GM18511 (cell line): ENCODE results near the gene ARHGAP26.

ENCODE experiments used
- ATAC-seq: cut with Tn5 transposase; IDR thresholded peaks from one replicate; pipeline ENCODE4 v1.9.1; 2021; ENCODE audit warnings: mild to moderate bottlenecking, moderate library complexity; ENCODE audit not compliant: unreplicated experiment

The ARHGAP26 gene

DNA sequence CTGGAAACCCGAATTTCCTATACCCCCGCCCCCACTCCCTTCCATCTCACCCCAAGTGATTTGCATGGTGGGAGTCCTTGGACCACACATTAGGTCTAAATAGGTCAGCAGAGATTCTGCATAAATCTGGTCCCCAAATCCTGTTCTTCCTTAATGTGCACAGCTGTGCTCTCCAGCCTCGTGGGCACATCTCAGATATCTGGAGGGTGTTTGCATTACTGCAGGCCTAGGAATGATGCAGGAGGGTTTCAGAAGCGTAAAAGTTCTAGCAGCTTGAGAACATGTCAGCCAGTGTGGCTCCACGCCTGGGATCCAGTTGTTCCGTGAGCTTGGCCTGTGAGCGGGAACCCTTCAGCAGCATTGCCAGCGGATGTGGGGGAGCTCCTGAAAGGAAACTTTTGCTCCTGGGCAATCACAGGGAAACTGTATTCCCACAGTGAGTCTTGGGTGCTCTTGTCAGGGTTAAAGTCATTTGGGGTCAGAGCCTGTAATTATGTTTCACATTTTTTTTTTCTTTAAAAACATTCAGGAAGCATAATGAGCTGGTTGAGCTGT is 12.9 kb downstream of the ARHGAP26 start:
- ATAC-seq, result no peak

DNA sequence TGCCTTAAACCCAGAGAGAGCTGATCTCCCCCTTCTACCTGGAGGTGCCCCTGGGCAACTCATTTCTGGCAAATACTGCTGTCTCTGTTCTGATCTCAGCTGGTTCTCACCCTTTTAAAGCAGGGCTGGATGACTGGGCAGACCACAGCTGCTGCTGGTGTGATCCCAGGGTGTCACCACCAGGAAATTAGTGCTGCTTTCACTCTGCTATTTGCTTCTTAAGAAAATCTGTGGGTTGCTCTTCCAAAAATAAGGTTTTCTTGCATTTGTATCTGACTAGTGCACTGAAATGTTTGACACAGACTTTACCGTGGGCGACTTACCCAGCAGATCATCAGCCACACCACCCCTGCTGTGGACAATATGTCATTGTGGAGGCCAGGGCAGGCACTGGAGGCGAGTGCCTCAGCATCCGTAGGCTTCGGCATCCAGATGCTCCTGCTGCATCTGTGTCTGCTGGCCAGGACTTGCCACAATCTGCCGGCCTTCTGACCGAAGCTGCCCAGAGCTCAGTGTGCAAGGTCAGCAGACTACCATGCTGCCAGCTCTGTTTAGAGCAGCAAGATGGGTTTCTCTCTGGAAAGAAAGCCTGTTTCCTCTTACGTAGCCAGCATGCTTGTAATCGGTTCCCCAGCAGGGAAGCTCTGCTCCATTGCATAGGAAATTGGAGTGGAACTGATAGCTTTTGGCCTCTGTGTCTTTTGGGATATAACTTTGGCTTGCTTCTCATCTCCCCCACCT is 13.6 kb downstream of the ARHGAP26 start:
- ATAC-seq, result peak; percentile 93

DNA sequence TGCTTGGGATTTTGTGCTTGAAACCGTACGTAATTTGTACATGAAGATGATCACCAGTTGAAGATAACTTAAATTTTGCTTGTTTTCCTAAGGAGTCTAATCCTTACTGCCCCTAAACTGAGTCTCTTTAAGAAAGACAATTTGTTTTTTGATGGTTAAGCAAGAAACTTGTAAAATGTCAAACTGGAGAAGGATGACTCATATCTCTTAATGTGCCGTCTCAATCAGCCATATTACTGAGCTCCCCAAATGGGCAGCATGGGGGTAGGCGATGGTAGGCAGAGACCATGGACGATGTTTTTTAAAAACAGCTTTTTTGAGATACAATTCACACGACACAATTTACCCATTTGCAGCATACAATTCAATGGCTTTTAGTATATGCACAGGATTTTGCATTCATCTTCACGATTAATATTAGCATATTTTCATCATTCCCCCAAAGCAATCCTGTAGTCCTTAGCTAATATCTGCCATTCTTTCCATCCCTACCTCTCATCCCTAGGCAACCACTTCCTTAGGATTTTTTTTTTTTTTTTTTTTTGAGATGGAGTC is 14.3 kb downstream of the ARHGAP26 start:
- ATAC-seq, result no peak

DNA sequence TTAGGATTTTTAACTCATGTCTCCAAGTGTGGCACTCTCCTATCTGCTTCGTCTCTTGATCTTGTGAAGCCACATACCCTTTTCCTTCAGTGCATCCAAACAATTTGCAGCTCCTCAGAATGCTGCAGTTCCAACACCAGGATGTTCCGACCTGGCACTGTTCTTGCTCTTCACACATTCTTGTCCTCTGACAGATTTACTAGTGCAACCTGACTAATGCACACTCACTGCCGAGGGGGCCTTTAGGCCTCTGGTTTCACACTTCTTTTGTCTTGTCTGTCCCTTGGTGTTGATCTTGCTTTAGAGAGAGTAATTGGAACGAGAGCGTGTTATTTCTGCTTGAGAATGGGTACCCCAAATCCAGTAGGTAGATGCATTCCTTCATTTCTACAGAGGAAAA is 15.0 kb downstream of the ARHGAP26 start:
- no peak for ATAC-seq

DNA sequence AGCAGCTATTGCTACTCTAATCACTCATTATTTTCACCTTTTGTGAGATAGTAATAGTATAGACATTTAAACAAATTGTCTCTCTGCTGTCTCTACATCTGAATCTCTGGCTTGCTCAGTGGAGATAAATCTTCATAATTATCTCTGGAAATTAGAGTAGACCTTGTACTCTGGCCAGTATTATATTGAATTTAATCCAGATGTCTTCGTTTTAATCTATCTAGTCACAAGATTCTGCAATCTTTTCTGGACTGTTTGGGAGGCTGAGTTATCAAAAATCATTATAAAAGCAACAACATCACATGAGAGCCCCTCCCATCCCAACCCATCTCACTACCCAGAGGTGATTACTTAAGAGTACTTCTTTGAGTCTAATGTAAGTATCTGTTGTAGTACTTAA is 19.0 kb downstream of the ARHGAP26 start:
- ATAC-seq, result no peak

DNA sequence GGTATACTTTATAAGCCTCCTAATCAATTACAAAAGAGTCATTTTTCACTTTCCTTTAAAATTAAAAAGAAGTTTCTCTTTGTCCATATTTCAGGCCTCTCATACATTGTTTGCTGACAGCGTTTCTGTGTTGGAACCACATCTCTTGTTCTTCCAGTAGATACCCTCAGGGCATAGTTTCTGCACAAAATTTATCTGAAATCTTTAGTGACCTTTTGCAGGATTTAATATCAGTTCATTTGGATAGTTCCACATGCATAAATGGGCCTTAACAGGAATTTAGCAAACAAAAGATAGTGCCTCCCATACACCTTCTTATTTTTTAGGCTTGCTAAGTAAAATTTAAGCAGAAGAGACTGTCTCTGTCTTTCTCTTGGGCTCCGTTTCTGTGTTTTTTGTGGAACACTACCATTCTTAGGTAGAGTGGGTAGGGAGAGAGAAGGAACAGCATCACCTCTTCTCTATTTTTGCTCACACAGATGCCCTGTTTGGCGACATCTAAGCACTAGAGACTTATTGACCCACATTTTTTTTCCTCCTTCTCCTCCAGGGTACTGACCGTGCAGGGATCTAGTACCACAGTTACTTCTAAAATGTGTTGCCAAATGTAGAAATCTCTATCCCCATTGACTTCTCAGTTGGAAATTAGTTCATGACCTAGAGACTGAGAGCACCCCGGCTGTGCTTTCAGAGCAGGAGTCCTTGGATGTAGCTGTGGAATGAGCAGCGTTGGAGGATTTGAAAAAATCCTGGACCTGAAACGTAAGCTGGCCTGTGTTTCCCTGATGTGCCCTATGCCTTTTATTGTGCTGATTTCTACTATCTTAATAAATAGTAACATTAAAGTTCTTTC is 22.1 kb downstream of the ARHGAP26 start:
- ATAC-seq, result no peak

DNA sequence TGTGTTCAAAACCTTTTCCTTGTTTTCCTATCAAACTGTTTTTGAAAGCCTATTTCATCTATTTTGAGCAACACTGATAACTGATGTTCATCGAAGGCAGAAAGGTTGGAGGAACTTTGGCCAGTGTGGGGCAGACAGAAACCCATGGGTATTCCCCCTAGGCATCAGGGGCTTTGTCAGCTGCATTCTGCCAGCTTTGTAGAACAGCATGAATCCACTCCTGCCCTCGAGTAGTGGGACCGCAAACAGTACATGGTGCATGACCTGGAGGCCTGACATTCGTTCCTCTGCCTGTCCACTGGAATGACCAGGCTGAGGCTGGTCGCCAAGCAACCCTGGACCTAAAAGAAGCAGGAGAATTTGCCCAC is 22.7 kb downstream of the ARHGAP26 start:
- ATAC-seq, result no peak

DNA sequence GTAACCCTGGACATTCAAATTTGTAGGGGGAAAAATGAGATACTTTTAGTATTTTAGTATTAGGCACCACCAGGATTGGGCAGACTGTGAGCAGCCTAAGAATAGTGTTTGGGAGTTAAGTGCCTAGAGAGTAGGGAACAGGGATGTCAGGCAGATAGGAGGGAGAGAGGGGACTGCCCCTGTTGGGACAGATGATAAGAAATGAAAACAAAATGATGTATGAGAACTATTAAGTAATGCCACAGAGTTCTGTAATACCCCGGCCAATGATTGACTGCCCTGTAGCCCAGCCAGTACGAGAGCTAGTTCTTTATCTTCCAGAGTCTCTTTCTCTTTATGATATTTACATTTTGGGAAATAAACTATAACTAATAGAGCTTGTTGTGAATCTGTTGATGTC is 24.4 kb downstream of the ARHGAP26 start:
- no peak for ATAC-seq

DNA sequence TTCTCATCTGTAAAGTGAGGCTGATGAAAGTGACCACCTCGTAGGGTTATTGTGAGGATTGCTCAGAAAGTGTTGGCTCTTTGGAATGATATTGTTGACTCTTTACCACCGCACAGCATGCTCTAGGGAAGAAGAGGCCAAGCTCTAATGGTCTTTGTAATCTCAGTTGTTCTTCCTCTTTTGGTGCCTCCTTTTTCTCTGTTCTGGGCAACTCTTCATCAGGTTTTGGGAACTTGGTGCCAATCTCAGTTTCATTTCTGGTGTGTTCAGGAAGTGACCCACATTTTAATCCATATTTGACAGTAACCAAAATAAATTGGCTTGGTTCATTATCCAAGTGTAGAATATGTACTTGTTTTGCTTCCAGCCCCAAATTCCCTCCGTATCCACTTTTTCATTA is 25.1 kb downstream of the ARHGAP26 start:
- ATAC-seq, result peak; percentile 46

DNA sequence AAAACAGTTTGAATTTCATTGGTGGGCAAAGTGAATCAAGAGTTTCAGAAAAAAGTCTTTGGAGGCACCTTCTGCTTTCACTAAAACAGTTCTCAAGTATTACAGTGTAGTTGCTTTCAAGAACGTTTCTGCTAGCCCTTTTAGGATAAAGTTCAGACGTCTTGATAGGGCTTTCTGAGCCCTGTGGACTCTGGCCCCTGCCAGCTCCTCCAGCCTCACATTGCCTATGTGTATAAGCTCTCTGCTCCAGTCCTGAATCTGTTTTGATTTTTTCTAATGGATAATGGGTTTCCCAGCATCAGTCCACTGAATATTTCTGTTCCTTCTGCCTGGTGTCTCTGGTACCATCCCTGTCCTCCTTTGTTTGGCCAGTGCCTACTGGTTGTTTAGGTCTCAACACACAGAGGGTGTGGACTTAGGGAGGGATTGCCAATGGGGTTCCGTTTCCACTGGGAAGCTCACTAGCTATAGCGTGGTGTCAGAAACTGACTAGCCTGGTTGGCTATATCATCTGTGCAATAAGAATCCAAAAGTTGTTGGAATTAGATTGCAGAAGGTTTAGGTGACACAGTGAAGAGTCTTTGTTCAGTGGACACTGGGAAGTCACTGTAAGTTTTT is 26.4 kb downstream of the ARHGAP26 start:
- no peak for ATAC-seq

DNA sequence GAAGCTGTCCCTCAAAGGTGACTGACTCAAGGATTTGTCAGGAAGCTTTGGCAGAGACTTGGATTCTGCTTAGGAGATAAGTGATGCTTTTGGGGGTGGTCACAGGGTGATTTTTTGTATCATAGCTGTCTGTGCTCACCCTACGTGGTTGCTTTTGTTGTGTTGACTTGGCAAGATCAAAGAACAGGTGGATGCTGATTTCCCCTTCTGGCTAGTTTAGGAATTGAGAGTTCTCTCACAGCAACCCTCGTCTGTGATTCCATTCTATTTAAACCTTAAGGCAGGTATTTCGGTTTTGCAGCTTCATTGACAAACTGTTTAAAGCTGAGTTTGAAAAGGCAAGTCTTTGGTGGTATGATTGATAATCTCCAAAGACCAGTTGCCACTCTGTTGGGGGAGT is 27.2 kb downstream of the ARHGAP26 start:
- ATAC-seq, result no peak

DNA sequence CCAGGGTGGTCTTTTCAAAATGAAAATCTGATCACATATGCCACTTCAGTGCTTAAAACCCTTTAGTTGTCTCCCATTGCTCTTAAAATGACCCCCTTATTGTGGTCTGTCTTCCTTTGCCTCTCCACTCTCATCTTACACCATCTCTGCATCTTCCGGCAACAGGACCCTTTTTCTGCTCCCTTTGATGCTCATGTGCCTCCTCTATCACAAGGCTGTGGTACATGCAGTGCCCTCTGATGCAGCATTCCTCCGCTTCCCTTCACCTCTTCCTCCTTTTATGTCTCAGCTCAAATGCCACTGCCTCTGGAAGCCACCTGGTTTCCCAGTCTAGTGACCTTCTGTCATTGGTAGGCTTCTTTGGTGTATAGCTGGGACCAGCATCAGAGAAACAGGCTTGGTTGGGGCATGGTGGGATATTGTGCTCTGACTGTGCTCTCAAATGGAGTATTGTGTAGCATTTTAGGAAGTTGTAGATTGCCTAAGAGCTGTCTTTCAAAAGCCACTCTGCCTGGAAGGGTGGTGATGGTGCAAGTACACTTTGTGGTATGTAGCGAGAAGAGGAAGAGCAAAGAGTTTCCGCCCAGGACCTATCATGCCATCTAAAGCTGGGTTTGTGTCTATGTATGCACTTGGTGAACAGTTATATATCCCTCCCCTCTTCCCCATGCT is 28.1 kb downstream of the ARHGAP26 start:
- ATAC-seq, result no peak

DNA sequence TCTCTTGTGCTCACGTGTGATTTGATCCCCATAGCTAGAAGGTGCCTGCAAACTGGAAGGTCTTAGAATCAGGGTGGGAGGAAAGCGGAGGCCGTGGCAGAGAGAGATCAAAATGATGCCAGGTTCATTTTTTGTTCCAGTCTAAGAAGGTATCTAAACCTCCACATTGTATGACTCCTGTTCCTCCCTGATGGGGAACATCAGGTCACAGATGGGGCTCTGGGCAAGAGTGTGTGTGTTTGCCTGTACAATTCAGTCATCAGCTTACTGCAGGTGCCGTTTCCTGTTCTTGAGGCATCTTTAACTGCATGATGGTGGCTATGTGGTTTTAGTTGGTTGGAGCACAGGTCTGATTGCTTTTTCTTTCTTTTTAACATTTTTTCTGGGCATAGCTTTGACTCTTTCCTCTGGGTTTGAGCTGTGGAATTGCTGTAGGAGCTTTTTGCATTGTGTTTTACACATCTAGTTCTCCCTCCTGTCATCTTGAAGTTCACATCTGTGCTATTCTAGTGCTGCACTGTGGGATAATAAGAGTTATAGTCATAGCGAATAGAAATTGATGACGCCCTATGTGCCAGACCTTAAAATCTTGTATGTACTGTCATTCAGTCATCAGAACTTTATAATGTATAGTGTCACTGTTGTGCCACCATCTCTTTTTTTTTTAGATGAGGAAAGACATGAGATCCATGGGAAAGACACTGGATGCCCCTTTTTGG is 30.8 kb downstream of the ARHGAP26 start:
- ATAC-seq, result peak; percentile 91

DNA sequence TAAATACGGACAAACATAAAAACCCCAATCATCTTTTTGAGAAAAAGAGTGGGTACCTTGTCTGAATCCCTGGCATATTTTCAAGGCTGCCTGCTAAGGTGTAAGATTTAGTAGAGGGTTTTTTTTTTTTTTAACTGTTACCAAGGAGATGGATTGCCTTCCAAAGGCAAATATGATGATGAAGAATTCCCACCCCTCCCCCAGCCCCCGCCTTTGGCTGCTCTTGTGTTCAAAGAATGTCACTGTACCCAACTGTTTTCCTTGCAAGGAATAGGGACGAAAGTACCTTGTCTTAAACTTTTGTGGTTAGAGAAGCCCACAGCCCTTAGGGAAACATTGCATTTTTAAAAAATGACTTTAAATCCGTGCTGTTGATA is 31.3 kb downstream of the ARHGAP26 start:
- no peak for ATAC-seq

DNA sequence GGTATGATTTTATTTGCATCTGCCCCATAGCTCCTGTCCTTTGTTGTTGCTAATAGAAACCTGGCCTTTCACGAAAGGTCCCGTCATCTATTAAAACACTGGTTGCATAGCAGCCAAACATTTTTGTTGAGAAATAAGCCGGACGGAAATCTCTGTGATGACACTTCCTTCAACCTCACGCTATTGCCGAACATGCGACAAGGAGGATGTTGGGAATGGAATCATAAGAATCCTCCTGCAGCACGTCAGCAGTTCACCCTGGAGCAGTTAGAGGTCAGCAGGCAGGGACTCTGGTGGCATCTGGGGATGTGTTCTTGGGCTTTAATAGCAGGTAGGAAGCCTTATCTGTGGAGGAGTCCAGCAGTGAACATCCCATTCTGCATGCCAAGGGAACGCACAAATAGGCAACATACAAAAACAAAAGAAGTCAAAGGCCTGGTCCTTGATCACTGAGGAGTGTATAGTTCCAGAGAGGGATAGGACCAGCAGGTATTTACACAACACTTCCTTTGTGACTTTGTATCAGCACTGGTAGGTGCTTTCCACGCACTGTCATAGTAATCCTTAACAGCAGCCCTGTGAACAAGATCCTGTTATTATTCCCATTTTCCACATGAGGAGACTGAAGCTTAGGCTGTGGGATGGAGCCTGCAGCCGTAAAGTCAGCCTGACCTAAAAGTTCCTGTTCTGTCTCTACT is 33.4 kb downstream of the ARHGAP26 start:
- ATAC-seq, result no peak

DNA sequence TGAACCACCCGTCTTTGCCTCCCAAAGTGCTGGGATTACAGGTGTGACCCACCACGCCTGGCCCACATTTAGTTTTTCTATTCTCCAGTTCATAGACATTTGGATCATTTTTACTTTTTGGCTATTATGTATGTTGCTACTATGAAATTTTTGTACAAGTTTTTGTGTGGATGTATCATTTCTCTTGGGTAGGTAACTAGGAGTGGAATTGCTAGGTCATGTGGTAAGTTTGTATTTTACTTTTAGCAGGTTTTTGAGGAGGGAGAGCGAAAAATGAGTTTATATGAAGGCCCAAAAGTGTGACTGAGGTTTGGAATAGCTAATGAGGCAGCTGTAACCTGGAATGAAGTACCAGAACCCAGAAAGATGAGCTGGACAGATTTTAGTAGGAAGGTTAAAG is 35.2 kb downstream of the ARHGAP26 start:
- no peak for ATAC-seq

DNA sequence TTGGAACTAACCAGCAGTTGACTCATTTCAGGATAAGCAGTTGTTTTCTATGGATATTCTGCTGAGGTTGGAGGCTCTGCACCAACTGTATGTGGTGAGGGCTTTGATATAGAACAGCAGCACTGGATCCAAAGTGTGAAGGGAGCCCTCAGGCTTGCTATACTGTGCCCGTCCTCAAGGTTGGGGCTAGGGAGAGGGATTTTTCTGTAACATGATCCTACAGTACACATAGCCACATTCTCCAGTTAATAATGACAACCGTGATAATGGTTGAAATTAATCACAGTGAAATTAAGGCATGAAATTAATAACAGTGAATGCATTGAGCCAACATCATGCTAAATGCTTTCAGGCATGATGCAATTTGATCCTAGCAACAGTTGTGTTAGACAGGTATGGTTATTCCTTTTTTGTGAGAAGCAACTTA is 36.7 kb downstream of the ARHGAP26 start:
- no peak for ATAC-seq

DNA sequence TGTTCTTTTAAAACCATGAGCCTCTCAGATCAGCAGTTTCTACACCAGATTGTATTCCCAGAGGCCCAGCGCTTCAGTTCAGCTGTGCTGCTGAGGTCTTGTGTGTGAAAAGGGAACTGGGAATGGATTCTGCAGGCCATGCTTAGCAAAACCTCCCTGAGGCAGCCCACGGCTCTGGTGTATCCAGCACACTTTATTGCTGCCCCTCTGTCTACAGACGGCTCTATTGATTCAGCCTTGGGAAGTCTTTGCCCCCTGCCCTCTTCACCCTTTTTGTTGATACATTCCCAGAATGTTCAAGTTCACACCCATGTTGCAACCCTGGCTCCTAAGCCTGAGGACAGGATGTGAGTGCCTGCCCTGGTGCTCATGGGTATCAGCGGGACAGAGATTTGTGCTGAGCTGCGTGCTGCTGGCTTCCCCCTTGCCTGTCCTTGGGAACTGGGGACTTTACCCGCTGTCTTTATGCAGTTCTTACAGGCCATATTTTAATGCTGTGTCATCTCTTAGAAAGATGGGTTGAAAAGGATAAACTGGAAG is 37.3 kb downstream of the ARHGAP26 start:
- peak; percentile 71 for ATAC-seq

DNA sequence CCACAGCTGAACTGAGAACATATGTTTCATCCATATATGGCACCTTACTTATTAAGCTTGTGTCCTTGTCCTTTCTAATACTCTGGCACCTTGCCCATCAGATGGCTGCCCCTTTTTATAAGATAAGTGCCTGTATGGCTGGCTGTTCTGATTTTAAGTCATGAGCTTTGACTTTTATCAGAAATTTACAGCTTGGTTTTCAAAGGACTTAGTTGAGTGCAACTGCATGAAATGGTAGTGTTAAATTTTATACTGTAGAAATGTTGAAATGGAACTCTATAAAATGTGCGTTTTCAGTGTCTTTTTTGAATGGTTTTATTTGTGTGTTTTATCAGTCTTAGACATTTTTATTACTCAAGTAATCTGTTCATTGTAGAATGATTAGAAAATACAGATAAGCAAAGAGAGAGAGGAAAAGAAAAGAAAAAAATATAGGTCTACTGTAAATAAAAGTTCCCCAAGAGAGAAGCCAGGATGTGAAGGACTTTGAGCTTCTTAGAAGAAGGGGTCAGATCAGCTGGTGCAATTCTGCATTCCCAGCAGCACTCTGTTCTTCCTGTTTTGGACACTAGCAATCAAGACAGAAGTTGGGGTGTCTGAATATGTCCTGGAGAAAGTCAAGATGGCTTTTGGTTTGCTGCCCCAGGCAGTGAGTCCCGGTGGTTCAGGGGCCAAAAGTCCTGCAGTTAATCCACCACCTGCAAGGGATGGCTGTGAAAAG is 38.9 kb downstream of the ARHGAP26 start:
- ATAC-seq, result no peak
